B cell (primary cell): ENCODE measurements around the gene HS2ST1.

Experiments used
- EZH2 ChIP-seq: IDR thresholded peaks from 2 replicates; pipeline ENCODE4 v1.6.1; 2012; ENCODE audit warnings: borderline replicate concordance, low read depth, mild to moderate bottlenecking, moderate library complexity, low read length; ENCODE audit not compliant: insufficient read depth, poor library complexity, severe bottlenecking
- TF ChIP-seq, protein P1 (sequence below): fragments of 200-600 bp; IDR thresholded peaks from one replicate; pipeline ENCODE4 v1.8.0; 2022; ENCODE audit warnings: antibody characterized with exemption, mild to moderate bottlenecking

DNA sequence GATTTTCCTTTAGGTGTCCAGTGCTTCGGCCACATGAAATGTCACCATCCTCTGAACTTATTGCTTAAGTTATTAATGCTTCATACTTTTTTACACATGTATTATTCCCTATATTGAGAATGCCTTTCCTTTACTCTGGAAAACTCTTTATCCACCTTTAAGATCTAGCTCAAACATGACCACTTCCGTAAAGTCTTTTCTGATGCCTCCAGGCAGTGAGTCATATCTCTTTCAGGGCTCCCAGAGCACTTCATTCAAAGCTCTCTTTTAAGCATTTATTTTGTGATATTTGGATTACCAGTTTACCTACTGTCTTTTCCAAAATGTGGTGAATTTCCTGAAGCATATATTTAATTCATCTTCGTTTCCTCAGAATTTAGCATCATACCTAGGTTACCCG is 178.9 kb downstream of the HS2ST1 start:
- TF ChIP-seq, protein P1, sequence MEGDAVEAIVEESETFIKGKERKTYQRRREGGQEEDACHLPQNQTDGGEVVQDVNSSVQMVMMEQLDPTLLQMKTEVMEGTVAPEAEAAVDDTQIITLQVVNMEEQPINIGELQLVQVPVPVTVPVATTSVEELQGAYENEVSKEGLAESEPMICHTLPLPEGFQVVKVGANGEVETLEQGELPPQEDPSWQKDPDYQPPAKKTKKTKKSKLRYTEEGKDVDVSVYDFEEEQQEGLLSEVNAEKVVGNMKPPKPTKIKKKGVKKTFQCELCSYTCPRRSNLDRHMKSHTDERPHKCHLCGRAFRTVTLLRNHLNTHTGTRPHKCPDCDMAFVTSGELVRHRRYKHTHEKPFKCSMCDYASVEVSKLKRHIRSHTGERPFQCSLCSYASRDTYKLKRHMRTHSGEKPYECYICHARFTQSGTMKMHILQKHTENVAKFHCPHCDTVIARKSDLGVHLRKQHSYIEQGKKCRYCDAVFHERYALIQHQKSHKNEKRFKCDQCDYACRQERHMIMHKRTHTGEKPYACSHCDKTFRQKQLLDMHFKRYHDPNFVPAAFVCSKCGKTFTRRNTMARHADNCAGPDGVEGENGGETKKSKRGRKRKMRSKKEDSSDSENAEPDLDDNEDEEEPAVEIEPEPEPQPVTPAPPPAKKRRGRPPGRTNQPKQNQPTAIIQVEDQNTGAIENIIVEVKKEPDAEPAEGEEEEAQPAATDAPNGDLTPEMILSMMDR = no peak
- no peak for TF ChIP-seq EZH2
